Keratinocyte (primary cell): ENCODE results near the gene CCDC85C. TPM values are rescaled to one million over a fixed set of nuclear protein-coding genes. Genes with fewer than 3 reads are reported as not detected.

ENCODE experiments used
- DNase-seq: peaks from one replicate; pipeline ENCODE4 v3.0.0-alpha.2; 2011; ENCODE audit warnings: low read depth, missing footprints, low spot score
- FAIRE-seq: peaks from 2 replicates; lab custom pipeline; 2011; peaks lifted over from hg19 to GRCh38; lab: Jason Lieb, UNC
- H2AFZ ChIP-seq: 2 replicates; pipeline ENCODE4 v1.6.0; 2012; ENCODE audit warnings: low read length, control low read depth, inconsistent platforms; ENCODE audit not compliant: control insufficient read depth
- H3K27ac ChIP-seq: 2 replicates; pipeline ENCODE4 v1.5.1; 2011; ENCODE audit warnings: low read length; ENCODE audit not compliant: control insufficient read depth, insufficient read depth
- H3K27me3 ChIP-seq: 3 replicates; pipeline ENCODE4 v1.6.0; 2011; ENCODE audit warnings: low read length; ENCODE audit not compliant: control insufficient read depth, insufficient read depth; ENCODE audit errors: extremely low read depth
- H3K36me3 ChIP-seq, 2 experiments: 2 replicates in 1 of 2; 3 replicates in 1 of 2; pipeline ENCODE4 v1.5.1; 2011; ENCODE audit warnings: low read length in 2 of 2, mild to moderate bottlenecking in 1 of 2; ENCODE audit not compliant: control insufficient read depth in 2 of 2, insufficient read depth in 2 of 2; ENCODE audit errors: extremely low read depth in 1 of 2
- H3K4me1 ChIP-seq: 3 replicates; pipeline ENCODE4 v1.5.1; 2011; ENCODE audit warnings: low read length; ENCODE audit not compliant: control insufficient read depth, insufficient read depth; ENCODE audit errors: extremely low read depth
- H3K4me2 ChIP-seq: 3 replicates; pipeline ENCODE4 v1.6.0; 2011; ENCODE audit warnings: low read depth, low read length; ENCODE audit not compliant: control insufficient read depth, insufficient read depth; ENCODE audit errors: extremely low read depth
- H3K4me3 ChIP-seq, 3 experiments: fragments of 200-600 bp in 1 of 3; sonication (generic) in 1 of 3; 2 replicates in 2 of 3; 3 replicates in 1 of 3; pipeline ENCODE4 v1.5.1; 2011 to 2016; ENCODE audit warnings: low read length in 3 of 3, mild to moderate bottlenecking in 3 of 3, control low read depth in 2 of 3, inconsistent platforms in 1 of 3, low read depth in 1 of 3, mixed read lengths in 1 of 3, mixed run types in 1 of 3, moderate library complexity in 1 of 3; ENCODE audit not compliant: control insufficient read depth in 2 of 3, insufficient read depth in 2 of 3; ENCODE audit errors: extremely low read depth in 1 of 3
- H3K79me2 ChIP-seq: 2 replicates; pipeline ENCODE4 v1.6.0; 2012; ENCODE audit warnings: low read length; ENCODE audit not compliant: control insufficient read depth, insufficient read depth
- H3K9ac ChIP-seq: 3 replicates; pipeline ENCODE4 v1.6.0; 2011; ENCODE audit warnings: low read length; ENCODE audit not compliant: control insufficient read depth, insufficient read depth; ENCODE audit errors: extremely low read depth
- H3K9me1 ChIP-seq: 3 replicates; pipeline ENCODE4 v1.6.0; 2011; ENCODE audit warnings: low read length; ENCODE audit not compliant: control insufficient read depth, insufficient read depth; ENCODE audit errors: extremely low read depth
- H3K9me3 ChIP-seq: 2 replicates; pipeline ENCODE4 v1.5.1; 2012; ENCODE audit warnings: low read depth, low read length; ENCODE audit not compliant: control insufficient read depth
- H4K20me1 ChIP-seq: 3 replicates; pipeline ENCODE4 v1.6.0; 2011; ENCODE audit warnings: low read length; ENCODE audit not compliant: control insufficient read depth, insufficient read depth; ENCODE audit errors: extremely low read depth
- EZH2 ChIP-seq: IDR thresholded peaks from one replicate; pipeline ENCODE4 v1.6.1; 2012; ENCODE audit warnings: inconsistent platforms, mild to moderate bottlenecking, low read length, moderate library complexity
- dilution Hi-C: fragments of 300-500 bp; cut with MboI; formaldehyde crosslinking; loops from one replicate; pipeline ENCODE4 v1.7.0; 2020; ENCODE audit warnings: low sequenced_read_pairs; ENCODE audit not compliant: extremely low pct_ligation_motif_present
- polyA plus RNA-seq, 5 experiments: library from polyadenylated mRNA; depleted of rRNA in 3 of 5; stranded (reverse) in 3 of 5; stranded (forward) in 1 of 5; unstranded in 1 of 5; fragments of >200 nt; gene quantifications; 1 replicate in 1 of 5; 2 replicates in 3 of 5; 3 replicates in 1 of 5; pipeline versions ENCODE4 v1.2.1 to v1.2.3, GENCODE V29; 2011 to 2012; ENCODE audit warnings: missing spikeins in 2 of 5, low read depth in 1 of 5, low replicate concordance in 1 of 5
- TF ChIP-seq, protein P1 (sequence below), 3 experiments: IDR thresholded peaks in 1 of 3; conservative IDR thresholded peaks in 1 of 3; optimal IDR thresholded peaks in 1 of 3; 2 replicates in 2 of 3; 3 replicates in 1 of 3; pipeline versions ENCODE3 to v1.5.1; 2011; ENCODE audit warnings: low read length in 3 of 3, mild to moderate bottlenecking in 3 of 3, moderate library complexity in 2 of 3, control low read depth in 1 of 3, inconsistent platforms in 1 of 3; ENCODE audit not compliant: insufficient read depth in 2 of 3; ENCODE audit errors: extremely low read depth in 1 of 3

The CCDC85C gene
- polyA plus RNA-seq, 1 donor (not counting 4 experiments of a cell fraction or from before 2014, with no cell fraction given): 13.2 TPM

DNA sequence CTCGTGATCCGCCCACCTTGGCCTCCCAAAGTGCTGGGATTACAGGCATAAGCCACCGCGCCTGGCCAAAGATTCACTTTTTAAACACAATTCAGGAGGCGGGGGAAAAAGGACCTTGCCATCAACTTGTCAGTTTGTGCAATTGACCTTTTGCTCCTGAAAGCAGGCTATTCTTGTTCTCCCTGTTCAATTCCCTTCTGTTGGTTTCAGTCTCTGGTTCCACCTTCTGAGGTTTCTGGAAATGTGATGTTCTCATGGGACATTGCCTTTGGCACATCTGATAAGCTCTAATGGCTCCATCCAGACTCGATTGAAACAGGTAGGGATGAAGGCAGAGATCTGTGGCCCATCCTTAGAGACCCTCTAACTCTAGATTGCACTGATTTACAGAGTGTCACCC lies 17.9 kb upstream of the CCDC85C start:
- Histone ChIP-seq H3K4me3 (no peak overlapping the region), H3K36me3 (no peaks in the 10 kb centered on the region), H4K20me1 (no peaks in the 10 kb centered on the region), H3K4me2 (no peak overlapping the region), H3K9me3 (no peaks in the 10 kb centered on the region), H3K79me2 (no peaks in the 10 kb centered on the region), H3K27me3 (no peaks in the 10 kb centered on the region), H3K4me1 (peaks cover 35% of the 10 kb centered on the region), H3K9ac (no peak overlapping the region), H2AFZ (no peak overlapping the region), H3K27ac (no peak overlapping the region), H3K9me1 (no peaks in the 10 kb centered on the region)
- FAIRE-seq (no peak), DNase-seq (no peak)
- TF ChIP-seq EZH2: no peak
- dilution Hi-C loops: no loop called here

DNA sequence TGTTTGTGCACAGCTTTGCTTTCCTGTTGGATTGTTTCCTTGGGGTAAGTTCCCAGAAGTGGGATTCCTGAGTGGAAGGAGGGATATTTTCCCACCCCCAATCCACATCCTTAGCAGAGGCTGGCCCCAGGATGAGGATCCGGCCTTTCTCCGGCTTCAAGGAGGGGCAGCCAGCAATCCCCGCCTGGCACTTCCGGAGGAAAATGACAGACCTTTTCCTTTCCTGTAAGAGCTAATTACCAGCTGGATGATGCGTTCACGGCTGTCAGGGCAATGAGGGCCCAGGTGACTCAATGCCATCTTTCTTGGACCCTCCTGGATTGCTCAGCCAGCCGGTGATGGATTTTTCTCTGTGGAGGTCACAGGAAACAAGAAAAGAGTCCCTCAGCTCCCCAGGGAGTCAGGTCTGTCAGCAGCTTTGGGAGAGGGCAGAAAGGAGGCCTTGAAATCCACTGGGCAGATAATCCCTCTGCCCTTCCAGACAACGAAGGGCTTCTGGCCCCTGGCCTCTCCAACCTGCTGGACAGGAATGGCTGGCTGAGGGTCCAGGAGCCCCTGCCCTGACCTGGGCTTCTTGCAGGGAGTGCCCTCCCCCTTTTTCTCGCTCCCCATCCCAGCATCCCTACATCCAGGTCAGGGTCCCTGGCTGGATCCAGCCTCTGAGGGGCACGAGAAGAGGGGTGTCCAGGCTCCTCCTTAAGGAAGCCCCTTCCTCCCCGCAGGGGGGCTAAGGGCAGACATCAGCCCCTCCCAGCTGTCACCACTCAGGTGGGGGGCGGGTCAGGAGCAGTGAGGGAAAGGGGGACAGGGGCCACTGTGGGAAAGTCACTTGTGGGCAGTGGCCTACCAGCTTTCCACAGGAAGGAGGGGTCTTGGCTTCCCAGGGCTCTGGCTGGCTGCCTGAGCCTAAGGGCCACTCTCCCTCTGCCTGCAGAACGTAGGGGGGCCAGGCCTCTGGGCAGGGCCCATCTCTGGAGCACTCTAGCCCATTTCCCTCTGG lies 16.1 kb upstream of the CCDC85C start:
- Histone ChIP-seq H4K20me1 (no peaks in the 10 kb centered on the region), H3K27ac (no peak overlapping the region), H3K9me1 (no peaks in the 10 kb centered on the region), H3K79me2 (no peaks in the 10 kb centered on the region), H3K27me3 (no peaks in the 10 kb centered on the region), H3K4me2 (no peak overlapping the region), H3K4me1 (peaks cover 34% of the 10 kb centered on the region), H3K36me3 (no peaks in the 10 kb centered on the region), H3K4me3 (no peak overlapping the region), H2AFZ (no peak overlapping the region), H3K9me3 (no peaks in the 10 kb centered on the region), H3K9ac (no peak overlapping the region)
- FAIRE-seq (no peak), DNase-seq (no peak)
- dilution Hi-C loops: no loop called here
- TF ChIP-seq, protein P1, sequence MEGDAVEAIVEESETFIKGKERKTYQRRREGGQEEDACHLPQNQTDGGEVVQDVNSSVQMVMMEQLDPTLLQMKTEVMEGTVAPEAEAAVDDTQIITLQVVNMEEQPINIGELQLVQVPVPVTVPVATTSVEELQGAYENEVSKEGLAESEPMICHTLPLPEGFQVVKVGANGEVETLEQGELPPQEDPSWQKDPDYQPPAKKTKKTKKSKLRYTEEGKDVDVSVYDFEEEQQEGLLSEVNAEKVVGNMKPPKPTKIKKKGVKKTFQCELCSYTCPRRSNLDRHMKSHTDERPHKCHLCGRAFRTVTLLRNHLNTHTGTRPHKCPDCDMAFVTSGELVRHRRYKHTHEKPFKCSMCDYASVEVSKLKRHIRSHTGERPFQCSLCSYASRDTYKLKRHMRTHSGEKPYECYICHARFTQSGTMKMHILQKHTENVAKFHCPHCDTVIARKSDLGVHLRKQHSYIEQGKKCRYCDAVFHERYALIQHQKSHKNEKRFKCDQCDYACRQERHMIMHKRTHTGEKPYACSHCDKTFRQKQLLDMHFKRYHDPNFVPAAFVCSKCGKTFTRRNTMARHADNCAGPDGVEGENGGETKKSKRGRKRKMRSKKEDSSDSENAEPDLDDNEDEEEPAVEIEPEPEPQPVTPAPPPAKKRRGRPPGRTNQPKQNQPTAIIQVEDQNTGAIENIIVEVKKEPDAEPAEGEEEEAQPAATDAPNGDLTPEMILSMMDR (optimal IDR thresholded peaks at IDR 0.05 in 1 of 3, IDR thresholded peaks at IDR 0.05 in 1 of 3, conservative IDR thresholded peaks at IDR 0.05 in 1 of 3; ENCODE audit: extremely low read depth in 1 of 3, insufficient read depth in 2 of 3, low read length in 3 of 3): no peak
- TF ChIP-seq EZH2: no peak
